Heart right ventricle (tissue), 16 donors: ENCODE measurements around the gene URI1. TPM values are rescaled to one million over a fixed set of nuclear protein-coding genes. Genes with fewer than 3 reads are reported as not detected.

Source experiments
- ATAC-seq, 8 donors: fragments of 200-7000 bp; cut with Tn5 transposase; one replicate each; pipeline ENCODE4 v1.9.1; 2020; ENCODE audit warnings: mild to moderate bottlenecking in 8 of 8, moderate library complexity in 8 of 8, moderate number of reproducible peaks in 1 of 8
- DNase-seq, 2 donors: peaks; one replicate each; pipeline ENCODE4 v3.0.0-alpha.2; 2020
- H3K27ac ChIP-seq, 10 donors: fragments of 200-600 bp; sonication (generic) in 2 of 10; one replicate each; pipeline versions ENCODE4 v1.5.0 to v1.8.0; 2020 to 2022; ENCODE audit warnings: mild to moderate bottlenecking in 3 of 10
- H3K27me3 ChIP-seq, 7 donors: fragments of 200-600 bp; one replicate each; pipeline ENCODE4 v1.8.0; 2021 to 2022; ENCODE audit warnings: mild to moderate bottlenecking in 2 of 7
- H3K36me3 ChIP-seq, 9 donors: fragments of 200-600 bp; sonication (generic) in 1 of 9; one replicate each; pipeline versions ENCODE4 v1.5.0 to v1.8.0; 2020 to 2022; ENCODE audit warnings: mild to moderate bottlenecking in 2 of 9
- H3K4me1 ChIP-seq, 9 donors: fragments of 200-600 bp; sonication (generic) in 1 of 9; one replicate each; pipeline versions ENCODE4 v1.5.0 to v1.8.0; 2020 to 2022; ENCODE audit warnings: mild to moderate bottlenecking in 4 of 9
- H3K4me3 ChIP-seq, 10 donors: fragments of 200-600 bp; sonication (generic) in 2 of 10; one replicate each; pipeline versions ENCODE4 v1.5.0 to v1.8.0; 2020 to 2022; ENCODE audit warnings: mild to moderate bottlenecking in 7 of 10, moderate library complexity in 2 of 10
- H3K9me3 ChIP-seq, 11 donors: fragments of 200-600 bp in 10 of 11; sonication (generic) in 2 of 11; one replicate each; pipeline versions ENCODE4 v1.5.0 to v1.8.0; 2013 to 2022; ENCODE audit warnings: mild to moderate bottlenecking in 2 of 11, control low read depth in 1 of 11, moderate library complexity in 1 of 11
- WGBS, 2 donors: extraction: QIAGEN DNeasy Blood & Tissue Kit; methylation state at CpG; one replicate each; pipeline ENCODE4 v1.1.7; 2013; ENCODE audit warnings: inconsistent platforms in 1 of 2; 5-methylcytosine and 5-hydroxymethylcytosine counted together
- intact Hi-C, 10 donors: fragments of 100-400 bp; cut with DNase I; formaldehyde crosslinking; loops; one replicate each; pipeline versions ENCODE4 v1.11.1 to v1.14.2; 2022
- polyA plus RNA-seq, 2 donors: library from polyadenylated mRNA; stranded (reverse); fragments of 200-250 nt; gene quantifications; one replicate each; pipeline ENCODE4 v1.2.3, GENCODE V29; 2013
- total RNA-seq, 10 donors: library from RNA; stranded (reverse); fragmentation: NEBNext Ultra II Directional in 3 of 10; extraction: Animal tissue kit (Norgen Biotek cat#: 25700) in 3 of 10; gene quantifications; one replicate each; pipeline versions ENCODE4 v1.2.1 to v1.2.4, GENCODE V29; 2021 to 2023
- TF ChIP-seq, protein P1 (sequence below), 9 donors: fragments of 200-600 bp; sonication (generic) in 2 of 9; IDR thresholded peaks; one replicate each; pipeline versions ENCODE4 v1.5.0 to v1.8.0; 2021 to 2022; ENCODE audit warnings: antibody characterized with exemption in 9 of 9, mild to moderate bottlenecking in 5 of 9, moderate library complexity in 1 of 9
- donor health status: Arrhythmogenic right ventricular cardiomyopathy.
- donor health status: ischemic (EF 13 %, LVEDD 7.1; RV severe dilation, severe dysfunction).
- donor health status: healthy with polysubstance abuse.
- donor health status: DM: no; HTN: yes; CAD: no.
- donor health status: DM: no; HTN: no; CAD: no.
- donor health status: ischemic (EF 25% LVEDD 6.9; RV normal size, moderate dysfunction).
- donor health status: ischemic (EF 25% LVEDD 5.7; RV mildly dilated, moderate dysfunction).
- donor health status: healthy.
- donor health status: DM: yes; HTN: yes; CAD: no.
- donor health status: Ischemic cardiomyopathy.
- donor health status: ischemic (EF 35%, LVEDD 5.7; RV mildly dilated, moderate dysfunction).
- donor health status: nonischemic (EF 11% LVEDD 7.7; RV severe dilation, severe dysfunction).
- donor health status: DM: yes; HTN: yes; CAD: no.
- donor health status: PGD.
- donor health status: ischemic (EF 29% LVEDD 5.4; RV normal size, mild dysfunction).
- donor health status: nonischemic (EF 23%, LVEDD 6.1; RV moderate dilation, normal function).

URI1 gene
- total and polyA plus RNA-seq, 12 donors, result 10.2 to 47.7 (median 41.9) TPM

DNA sequence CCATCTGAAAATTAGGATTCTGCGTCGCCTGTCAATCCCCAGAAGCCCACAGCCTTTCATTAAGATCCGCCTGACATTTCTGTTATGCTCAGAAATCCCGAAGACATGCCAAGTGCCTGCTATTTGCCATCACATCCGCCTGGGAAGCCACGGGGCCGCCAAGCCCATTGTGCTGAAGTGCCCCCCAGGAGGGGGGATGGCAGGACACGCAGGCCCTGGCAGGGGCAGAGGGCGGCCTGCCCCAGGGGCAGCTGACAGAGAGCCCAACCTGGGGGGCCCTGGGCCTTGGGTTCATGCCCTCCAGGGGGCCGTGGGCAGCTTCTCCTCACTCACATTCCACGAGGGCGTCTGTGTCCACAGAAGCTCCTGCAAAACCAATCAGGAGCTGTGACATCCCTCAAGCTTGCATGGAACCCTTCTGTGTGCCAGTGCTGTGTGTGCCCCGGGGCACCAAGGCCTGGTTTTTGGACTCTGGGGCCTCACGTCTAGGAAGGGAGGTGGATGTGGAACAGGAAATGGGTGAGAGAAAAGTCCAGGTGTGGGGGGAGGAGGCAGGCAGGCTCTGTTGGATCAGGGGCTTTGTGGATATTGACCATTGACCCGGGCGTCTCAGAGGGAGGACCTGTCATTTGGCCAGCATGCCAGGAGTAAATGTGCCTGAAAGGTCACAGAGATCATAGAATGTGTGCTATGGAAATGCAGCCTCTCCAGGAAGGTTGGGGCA is 122.9 kb downstream of the URI1 start:
- Histone ChIP-seq H3K9me3 (no peaks in the 10 kb centered on the region), H3K4me1 (no peaks in the 10 kb centered on the region), H3K27ac (no peak overlapping the region), H3K4me3 (no peak overlapping the region), H3K27me3 (peaks cover 0 to 13% (median 0%) of the 10 kb centered on the region in 7 donors), H3K36me3 (no peaks in the 10 kb centered on the region)
- no peak for ATAC-seq
- 73 to 78% methylated on average over 16 of the region's 16 CpGs for WGBS, 2 donors
- intact Hi-C loops, result no loop called here
- TF ChIP-seq, protein P1, sequence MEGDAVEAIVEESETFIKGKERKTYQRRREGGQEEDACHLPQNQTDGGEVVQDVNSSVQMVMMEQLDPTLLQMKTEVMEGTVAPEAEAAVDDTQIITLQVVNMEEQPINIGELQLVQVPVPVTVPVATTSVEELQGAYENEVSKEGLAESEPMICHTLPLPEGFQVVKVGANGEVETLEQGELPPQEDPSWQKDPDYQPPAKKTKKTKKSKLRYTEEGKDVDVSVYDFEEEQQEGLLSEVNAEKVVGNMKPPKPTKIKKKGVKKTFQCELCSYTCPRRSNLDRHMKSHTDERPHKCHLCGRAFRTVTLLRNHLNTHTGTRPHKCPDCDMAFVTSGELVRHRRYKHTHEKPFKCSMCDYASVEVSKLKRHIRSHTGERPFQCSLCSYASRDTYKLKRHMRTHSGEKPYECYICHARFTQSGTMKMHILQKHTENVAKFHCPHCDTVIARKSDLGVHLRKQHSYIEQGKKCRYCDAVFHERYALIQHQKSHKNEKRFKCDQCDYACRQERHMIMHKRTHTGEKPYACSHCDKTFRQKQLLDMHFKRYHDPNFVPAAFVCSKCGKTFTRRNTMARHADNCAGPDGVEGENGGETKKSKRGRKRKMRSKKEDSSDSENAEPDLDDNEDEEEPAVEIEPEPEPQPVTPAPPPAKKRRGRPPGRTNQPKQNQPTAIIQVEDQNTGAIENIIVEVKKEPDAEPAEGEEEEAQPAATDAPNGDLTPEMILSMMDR (IDR thresholded peaks at IDR 0.05), result no peak
- DNase-seq, result no peak

GRCh38 chr19:30065680-30066606 is 123.9 kb downstream of the URI1 start:
- no peaks in the 10 kb centered on the region for H3K36me3 ChIP-seq
- intact Hi-C loops, result no loop called here
- no peaks in the 10 kb centered on the region for H3K9me3 ChIP-seq
- TF ChIP-seq, protein P1 (IDR thresholded peaks at IDR 0.05), result no peak
- WGBS, 2 donors, result 92 to 94% methylated on average over 5 of the region's 5 CpGs
- ATAC-seq (no peak), DNase-seq (no peak)
- no peak overlapping the region for H3K4me3 ChIP-seq
- H3K4me1 ChIP-seq, result peaks cover 0 to 6% (median 0%) of the 10 kb centered on the region in 9 donors
- peaks cover 0 to 13% (median 0%) of the 10 kb centered on the region in 7 donors for H3K27me3 ChIP-seq
- no peak overlapping the region for H3K27ac ChIP-seq

Other genes with a start within 250 kb of the URI1 start
- 10 to 100 TPM; 30.3 to 83.3 (median 40.0) TPM for gene C19orf12, start 227.0 kb upstream of the URI1 start, total RNA-seq
- 10 to 100 TPM; 26.7 to 34.8 TPM for gene C19orf12, start 227.0 kb upstream of the URI1 start, polyA plus RNA-seq
- gene CCNE1, start 130.2 kb upstream of the URI1 start, total RNA-seq, result 1 to 10 TPM; 1.4 to 4.0 (median 2.7) TPM
- gene CCNE1, start 130.2 kb upstream of the URI1 start, polyA plus RNA-seq, result 1 to 10 TPM; 1.8 to 2.1 TPM